SHP77 treated with DMSO at 0.1 percent for 48 hours (cell line): Measurements from ENCODE around the gene GAK.

Experiments
- DNase-seq: peaks from one replicate; lab custom pipeline; 2025; lab: John Stamatoyannopoulos, UW

The GAK gene

DNA sequence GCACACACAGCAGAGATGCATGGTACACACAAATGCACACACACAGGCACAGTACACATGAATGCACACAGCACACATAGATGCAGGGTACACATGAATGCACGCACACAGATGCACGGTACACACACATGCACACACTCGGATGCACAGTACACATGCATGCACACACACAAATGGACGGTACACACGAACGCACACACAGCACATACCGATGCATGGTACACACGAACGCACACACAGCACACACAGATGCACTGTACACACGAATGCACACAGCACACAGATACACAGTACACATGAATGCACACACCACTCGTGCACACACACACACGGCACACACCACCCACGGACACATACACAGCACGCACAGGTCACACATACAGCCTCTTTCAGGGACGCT, 62.3 kb downstream of the GAK start:
- DNase-seq, result no peak

DNA sequence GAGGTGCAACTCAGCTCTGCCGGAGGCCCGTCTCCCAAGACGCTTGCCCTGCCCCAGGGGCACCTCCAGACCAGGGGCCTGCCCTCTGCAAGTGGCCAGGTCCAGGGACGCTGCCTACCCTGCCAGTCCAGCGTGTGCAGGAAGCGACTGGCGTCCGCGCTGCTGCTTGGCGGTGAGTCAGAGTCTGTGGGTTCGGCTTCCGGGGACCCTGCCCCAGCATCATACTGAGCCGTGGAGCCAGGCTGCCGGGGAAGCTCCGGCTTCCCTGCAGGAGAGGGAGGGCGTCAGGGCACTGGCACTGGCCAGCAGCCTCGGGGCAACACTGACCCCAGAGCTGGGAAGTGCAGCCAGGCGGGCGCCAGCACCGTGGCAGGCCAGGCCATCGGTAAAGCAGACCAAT, 63.7 kb downstream of the GAK start:
- DNase-seq, result no peak

- no peak for DNase-seq
Observed at GRCh38 chr4:867526-868250, 64.4 kb downstream of the GAK start.

GRCh38 chr4:866761-867390, 65.2 kb downstream of the GAK start:
- no peak for DNase-seq

DNA sequence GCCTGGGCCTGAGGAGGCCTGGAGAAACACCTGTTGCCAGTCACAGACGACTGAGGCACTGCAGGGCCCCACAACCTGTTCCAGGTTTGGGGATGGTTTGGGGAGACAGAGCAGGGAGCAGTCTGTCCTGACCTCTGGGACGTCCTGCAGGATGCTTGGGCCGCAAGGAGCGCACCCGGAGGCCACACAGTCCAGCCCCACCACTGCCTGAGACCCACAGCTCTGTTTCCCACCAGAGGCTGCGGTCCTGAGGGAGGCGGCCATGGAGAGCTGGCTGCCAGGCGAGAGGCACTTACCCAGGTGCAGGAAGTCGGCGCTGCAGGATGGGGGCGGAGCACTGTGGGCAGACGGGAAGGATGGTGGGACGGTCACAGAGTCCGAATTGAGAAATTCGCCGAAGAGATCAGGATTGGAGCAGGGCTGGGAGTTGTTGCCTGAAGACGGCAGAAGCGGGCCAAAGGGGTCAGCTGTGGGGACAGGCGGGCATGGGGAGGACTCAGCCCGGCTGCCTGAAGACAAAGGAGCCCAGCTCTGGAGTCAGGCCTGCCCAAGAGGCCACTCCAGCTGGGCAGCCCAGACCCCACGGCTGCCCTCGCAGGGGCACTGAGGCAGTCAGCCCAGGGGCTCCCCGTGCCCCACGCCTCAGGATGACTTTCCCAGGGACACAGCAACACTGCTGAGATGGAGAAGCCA, 65.9 kb downstream of the GAK start:
- DNase-seq, result no peak

- no peak for DNase-seq
Observed at GRCh38 chr4:865572-865971, 66.5 kb downstream of the GAK start.

- DNase-seq, result no peak
Observed at GRCh38 chr4:865121-865465, 67.0 kb downstream of the GAK start.

DNA sequence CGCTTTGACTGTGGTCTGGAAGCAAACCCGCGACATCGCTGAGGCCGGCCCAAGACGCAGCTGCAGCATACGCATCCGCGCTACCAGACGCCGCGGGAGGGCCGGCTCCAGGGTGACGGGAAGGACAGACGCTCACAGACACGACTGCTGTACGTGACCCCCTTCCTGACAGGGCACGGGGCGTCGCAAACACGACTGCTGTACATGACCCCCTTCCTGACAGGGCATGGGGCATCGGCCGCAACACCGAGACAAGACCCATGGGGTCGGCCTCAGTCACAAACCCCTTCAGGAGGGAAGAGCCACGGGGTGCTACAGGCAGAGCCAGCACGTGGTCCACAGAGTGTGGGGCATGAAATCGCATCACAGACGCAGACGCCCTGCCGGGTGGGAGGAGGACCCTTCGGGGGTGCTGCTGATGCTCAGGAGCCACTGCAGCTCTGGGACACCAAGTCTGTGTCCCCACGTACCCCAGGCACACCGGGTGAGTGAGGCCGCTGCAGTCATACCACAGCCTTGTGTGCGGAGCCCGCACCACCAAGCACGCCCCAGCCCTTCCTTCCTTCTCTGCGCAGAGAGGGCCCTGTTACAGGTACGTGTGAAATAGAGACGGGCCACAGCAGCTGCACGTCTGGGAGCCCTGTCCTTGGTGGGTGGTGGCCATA, 67.5 kb downstream of the GAK start:
- DNase-seq, result no peak

DNA sequence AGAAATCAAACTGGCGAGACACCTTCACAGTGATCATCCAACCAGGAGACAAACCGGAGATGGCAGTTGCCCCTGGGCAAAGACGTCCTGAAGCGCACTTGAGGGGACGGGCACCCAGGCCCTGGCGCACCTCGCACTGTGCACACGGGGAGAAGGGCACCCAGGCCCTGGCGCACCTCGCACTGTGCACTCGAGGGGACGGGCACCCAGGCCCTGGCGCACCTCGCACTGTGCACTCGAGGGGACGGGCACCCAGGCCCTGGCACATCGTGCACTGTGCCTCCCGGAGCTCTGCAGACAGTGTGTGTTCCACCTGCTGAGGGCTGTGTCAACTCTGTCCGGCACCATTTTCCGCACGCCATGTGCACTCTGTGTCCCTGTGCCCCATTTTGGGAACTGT, 71.6 kb downstream of the GAK start:
- no peak for DNase-seq

DNA sequence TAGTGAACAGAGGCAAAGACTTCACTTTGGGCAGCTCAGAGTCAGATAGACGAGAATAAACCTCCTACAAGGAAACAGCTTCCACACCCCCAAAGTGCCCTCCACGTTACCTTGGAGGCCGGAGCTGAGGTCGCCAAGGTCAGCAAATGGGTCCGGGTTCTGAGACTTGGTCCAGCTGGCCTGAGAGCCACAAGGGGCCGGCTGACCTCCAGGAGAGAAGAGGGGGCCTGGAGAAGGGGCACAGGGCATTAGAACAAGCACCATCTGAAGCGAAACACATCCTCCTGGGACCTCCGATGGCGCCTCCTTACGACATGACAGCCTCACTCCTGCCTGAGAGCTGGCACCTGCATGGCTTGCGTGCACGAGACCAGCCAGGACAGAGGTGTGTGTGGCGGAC, 72.6 kb downstream of the GAK start:
- DNase-seq, result no peak

- no peak for DNase-seq
Observed at GRCh38 chr4:858831-859451, 73.2 kb downstream of the GAK start.

DNA sequence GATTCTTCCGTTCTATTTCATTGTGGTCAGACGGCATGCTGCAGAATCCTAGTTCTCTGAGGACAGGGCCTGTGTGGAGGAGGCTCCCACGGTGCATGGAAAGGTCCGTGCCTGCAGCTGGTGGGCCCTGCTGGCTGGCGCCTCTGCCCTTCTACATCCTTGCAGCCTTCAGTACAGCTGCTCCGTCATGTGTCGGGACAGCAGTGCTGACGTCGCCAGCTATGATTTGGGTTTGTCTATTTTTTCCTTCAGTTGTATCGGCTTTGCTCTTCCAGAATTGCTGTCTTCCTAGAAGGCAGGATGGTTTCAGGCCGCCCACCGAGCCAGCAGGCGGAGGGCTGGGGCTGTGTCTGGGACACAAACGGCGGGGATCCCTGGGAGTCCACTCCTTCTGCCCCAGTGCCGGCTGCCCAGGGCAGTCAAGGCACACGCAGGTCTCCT, 74.1 kb downstream of the GAK start:
- DNase-seq, result no peak

DNA sequence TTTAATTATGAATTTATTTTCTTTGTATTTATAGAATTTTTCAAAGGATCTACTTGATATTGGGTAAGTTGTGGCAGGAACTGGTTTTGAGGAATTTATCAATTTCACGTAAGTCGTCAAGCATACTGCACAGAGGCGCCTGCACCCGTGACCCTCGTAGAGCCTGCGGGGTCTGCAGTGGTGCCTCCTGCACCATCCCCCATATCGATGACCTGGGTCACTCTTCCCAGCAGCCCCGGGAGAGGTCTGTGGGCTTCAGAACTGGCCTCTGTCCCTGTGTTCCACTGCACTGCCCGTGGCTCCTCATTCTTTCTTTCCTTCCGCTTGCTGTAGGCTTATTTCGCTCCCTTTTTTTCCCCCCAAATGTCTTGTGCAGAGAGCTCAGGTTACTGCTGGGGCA, 74.7 kb downstream of the GAK start:
- DNase-seq, result no peak

- no peak for DNase-seq
Observed at GRCh38 chr4:856225-856901, 75.8 kb downstream of the GAK start.

GRCh38 chr4:855880-856224, 76.3 kb downstream of the GAK start:
- no peak for DNase-seq

DNA sequence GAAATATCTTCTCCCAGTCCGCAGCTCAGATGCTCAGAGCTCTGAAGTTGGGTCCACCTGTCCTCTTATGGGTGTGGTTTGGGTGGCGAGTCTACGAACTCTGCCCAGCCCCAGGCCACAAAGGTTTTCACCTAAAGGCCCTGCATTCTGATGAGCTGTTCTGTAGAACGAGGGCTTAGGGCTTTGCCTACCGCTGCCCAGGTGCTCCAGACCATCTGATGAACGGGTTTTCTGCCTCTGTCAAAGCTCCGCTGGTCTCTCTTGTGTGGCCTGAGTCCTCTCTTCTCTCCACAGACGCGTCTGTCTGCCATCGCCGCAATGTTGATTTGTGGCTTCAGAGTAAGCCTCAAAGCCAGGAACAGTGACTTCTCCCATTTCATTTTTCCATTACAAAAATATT, 77.8 kb downstream of the GAK start:
- DNase-seq, result no peak

- no peak for DNase-seq
Observed at GRCh38 chr4:853416-853781, 78.7 kb downstream of the GAK start.

DNA sequence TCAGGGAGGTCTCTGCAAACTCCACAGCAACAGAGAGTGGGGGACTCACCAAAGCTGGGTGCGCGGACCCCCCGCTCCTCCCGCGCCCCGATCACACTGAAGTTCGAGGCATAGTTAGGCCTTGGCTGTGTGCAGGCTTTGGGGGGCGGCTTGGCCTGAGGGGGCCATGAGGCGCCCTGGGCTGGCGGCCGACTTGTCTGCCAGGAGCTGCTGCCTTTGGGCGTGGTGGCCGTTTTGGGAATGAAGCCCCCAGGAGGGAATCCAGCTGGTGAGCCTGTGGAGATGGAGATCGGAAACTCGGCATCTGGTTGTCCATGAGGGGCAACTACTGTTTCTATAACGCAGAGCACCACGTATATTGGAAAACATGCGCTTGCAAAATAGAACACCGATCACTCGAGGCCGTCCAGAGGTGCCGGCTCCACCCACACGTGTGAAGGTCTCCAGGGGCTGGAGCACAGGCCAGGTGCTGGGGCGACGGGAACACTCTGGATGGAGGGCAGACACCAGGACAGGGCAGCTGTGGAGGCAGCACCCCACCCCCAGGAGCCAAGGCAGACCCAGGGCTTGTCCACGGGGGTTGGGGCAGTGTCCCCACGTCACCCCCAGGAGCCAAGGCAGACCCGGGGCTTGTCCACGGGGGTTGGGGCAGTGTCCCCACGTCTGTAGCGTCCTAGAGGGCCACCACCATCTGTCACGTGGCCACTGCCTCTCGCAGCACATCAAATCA, 80.2 kb downstream of the GAK start:
- DNase-seq, result no peak

GRCh38 chr4:850323-850945, 81.7 kb downstream of the GAK start:
- DNase-seq, result no peak

- no peak for DNase-seq
Observed at GRCh38 chr4:849478-850175, 82.5 kb downstream of the GAK start.
